Measurements from ENCODE around the gene CCND2.

The CCND2 gene

GRCh38 chr12:4256043-4256826 lies 17.3 kb upstream of the CCND2 start:
- DNase-seq (ENCODE audit: low read depth), result no peak

- no peak for DNase-seq (ENCODE audit: low read depth)
These were observed 16.1 kb upstream of the CCND2 start for GRCh38 chr12:4257442-4257841.

- DNase-seq (ENCODE audit: low read depth), result no peak
These were observed 14.5 kb upstream of the CCND2 start for GRCh38 chr12:4259099-4259498.

- no peak for DNase-seq (ENCODE audit: low read depth)
These were observed 11.9 kb upstream of the CCND2 start for GRCh38 chr12:4261655-4262054.

GRCh38 chr12:4265280-4265679 lies 8.3 kb upstream of the CCND2 start:
- DNase-seq (ENCODE audit: low read depth), result no peak

GRCh38 chr12:4266990-4267389 lies 6.6 kb upstream of the CCND2 start:
- DNase-seq (ENCODE audit: low read depth), result no peak

- no peak for DNase-seq (ENCODE audit: low read depth)
These were observed 5.7 kb upstream of the CCND2 start for GRCh38 chr12:4267704-4268328.

- no peak for DNase-seq (ENCODE audit: low read depth)
These were observed 5.0 kb upstream of the CCND2 start for GRCh38 chr12:4268329-4269181.

GRCh38 chr12:4269279-4269991 lies 4.1 kb upstream of the CCND2 start:
- peak; percentile 87 for DNase-seq (ENCODE audit: low read depth)

GRCh38 chr12:4270016-4270830 lies 3.3 kb upstream of the CCND2 start:
- peak; percentile 34 for DNase-seq (ENCODE audit: low read depth)

GRCh38 chr12:4270831-4271716 lies 2.5 kb upstream of the CCND2 start:
- peak; percentile 32 for DNase-seq (ENCODE audit: low read depth)

- peak; percentile 79 for DNase-seq (ENCODE audit: low read depth)
These were observed 1.7 kb upstream of the CCND2 start for GRCh38 chr12:4271717-4272423.

- DNase-seq (ENCODE audit: low read depth), result peak; percentile 67
These were observed 914 bp upstream of the CCND2 start for GRCh38 chr12:4272424-4273272.

- no peak for DNase-seq (ENCODE audit: low read depth)
These were observed 300 bp upstream of the CCND2 start for GRCh38 chr12:4273273-4273651.

- DNase-seq (ENCODE audit: low read depth), result peak; percentile 12
These were observed 944 bp downstream of the CCND2 start for GRCh38 chr12:4274396-4275015.

- no peak for DNase-seq (ENCODE audit: low read depth)
These were observed 1.7 kb downstream of the CCND2 start for GRCh38 chr12:4275016-4275869.

GRCh38 chr12:4275870-4276301 lies 2.3 kb downstream of the CCND2 start:
- no peak for DNase-seq (ENCODE audit: low read depth)

All from activated T-helper 9 cell treated with anti-CD3 and anti-CD28 coated beads, Interleukin-2, amount 50 U/mL, for 16 hours (primary cell).